ENCODE results near the gene CNTNAP5. TPM values are rescaled to one million over a fixed set of nuclear protein-coding genes. Genes with fewer than 3 reads are reported as not detected.

The CNTNAP5 gene
- total RNA-seq, 4 donors from 2014 or later = not detected

DNA sequence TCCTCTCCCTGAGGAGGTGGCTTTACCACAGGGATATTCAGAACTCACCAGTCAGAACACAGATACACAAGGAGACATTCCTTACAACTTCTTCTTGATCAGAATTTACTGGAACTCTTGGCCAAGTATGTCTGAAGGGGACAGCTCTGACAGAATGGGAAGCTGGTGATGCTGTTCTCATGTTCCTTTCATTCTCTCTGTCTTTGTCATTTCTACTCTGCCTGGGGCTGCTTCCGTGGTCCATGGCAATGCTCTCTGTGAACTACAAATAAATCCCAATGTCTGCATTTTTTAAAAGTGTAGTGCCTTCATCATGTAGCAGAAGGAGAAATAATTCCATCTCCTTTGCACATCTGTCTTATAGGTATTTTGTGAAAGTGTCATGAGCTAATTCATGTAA lies 730.3 kb downstream of the CNTNAP5 start:
- TF ChIP-seq, protein P1, sequence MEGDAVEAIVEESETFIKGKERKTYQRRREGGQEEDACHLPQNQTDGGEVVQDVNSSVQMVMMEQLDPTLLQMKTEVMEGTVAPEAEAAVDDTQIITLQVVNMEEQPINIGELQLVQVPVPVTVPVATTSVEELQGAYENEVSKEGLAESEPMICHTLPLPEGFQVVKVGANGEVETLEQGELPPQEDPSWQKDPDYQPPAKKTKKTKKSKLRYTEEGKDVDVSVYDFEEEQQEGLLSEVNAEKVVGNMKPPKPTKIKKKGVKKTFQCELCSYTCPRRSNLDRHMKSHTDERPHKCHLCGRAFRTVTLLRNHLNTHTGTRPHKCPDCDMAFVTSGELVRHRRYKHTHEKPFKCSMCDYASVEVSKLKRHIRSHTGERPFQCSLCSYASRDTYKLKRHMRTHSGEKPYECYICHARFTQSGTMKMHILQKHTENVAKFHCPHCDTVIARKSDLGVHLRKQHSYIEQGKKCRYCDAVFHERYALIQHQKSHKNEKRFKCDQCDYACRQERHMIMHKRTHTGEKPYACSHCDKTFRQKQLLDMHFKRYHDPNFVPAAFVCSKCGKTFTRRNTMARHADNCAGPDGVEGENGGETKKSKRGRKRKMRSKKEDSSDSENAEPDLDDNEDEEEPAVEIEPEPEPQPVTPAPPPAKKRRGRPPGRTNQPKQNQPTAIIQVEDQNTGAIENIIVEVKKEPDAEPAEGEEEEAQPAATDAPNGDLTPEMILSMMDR (IDR thresholded peaks at IDR 0.05 in 4 of 5, conservative IDR thresholded peaks at IDR 0.05 in 1 of 5) = no peak
- TF ChIP-seq POLR2A (IDR thresholded peaks at IDR 0.05) = no peak
- Histone ChIP-seq H3K4me1 (no peaks in the 10 kb centered on the region), H3K4me3 (no peak overlapping the region), H3K9me3 (no peaks in the 10 kb centered on the region), H3K36me3 (no peaks in the 10 kb centered on the region), H3K27me3 (no peaks in the 10 kb centered on the region), H3K27ac (no peak overlapping the region)
- DNase-seq (no peak), ATAC-seq (no peak)
- intact Hi-C loops (cut with DNase I; ENCODE audit: low total_unique reads) = no loop called here
- in situ Hi-C loops (cut with MboI; ENCODE audit: low sequenced_read_pairs in 4 of 4) = no loop called here

DNA sequence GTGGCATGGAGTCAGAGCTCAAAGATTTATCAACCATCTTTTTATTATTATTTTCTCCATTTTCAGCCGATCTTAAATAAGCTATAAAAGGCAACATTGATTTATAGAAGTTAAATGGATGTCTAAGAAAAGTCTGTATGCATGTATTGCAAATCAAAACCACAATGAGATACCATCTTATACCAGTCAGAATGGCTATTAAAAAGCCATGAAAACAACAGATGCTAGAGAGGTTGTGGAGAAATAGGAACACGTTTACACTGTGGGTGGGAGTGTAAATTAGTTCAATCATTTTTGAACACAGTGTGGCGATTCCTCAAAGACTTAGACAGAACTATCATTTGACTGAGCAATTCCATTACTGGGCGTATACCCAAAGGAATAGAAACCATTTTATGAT lies 731.0 kb downstream of the CNTNAP5 start:
- Histone ChIP-seq H3K27me3 (no peaks in the 10 kb centered on the region), H3K36me3 (no peaks in the 10 kb centered on the region), H3K4me1 (no peaks in the 10 kb centered on the region), H3K9me3 (no peaks in the 10 kb centered on the region), H3K4me3 (no peak overlapping the region), H3K27ac (no peak overlapping the region)
- DNase-seq = no peak
- no peak for ATAC-seq
- intact Hi-C loops (cut with DNase I; ENCODE audit: low total_unique reads) (no loop called here), in situ Hi-C loops (cut with MboI; ENCODE audit: low sequenced_read_pairs in 4 of 4) (no loop called here)
- no peak for TF ChIP-seq POLR2A (IDR thresholded peaks at IDR 0.05)
- TF ChIP-seq, protein P1 (IDR thresholded peaks at IDR 0.05 in 4 of 5, conservative IDR thresholded peaks at IDR 0.05 in 1 of 5) = no peak

DNA sequence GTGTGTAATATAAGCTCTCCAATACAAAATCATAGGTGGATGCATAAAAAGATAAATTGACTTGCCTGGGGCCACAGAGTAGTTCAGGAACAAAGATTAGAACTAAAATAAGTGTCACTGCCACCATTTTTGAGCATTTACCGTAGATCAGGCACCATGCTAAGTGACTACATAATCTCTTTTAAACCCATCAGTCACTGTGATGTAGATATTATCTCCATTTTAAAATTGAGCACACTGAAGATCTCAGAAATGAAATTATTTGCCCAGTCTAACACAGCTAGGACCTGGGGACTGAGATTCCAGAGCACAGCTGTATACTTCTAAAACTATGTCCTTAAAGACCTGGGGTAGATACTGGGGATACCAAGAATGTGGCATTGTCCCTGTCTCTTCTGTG lies 737.3 kb downstream of the CNTNAP5 start:
- ATAC-seq (no peak), DNase-seq (no peak)
- no peaks in the 10 kb centered on the region for H3K36me3 ChIP-seq
- intact Hi-C loops (cut with DNase I; ENCODE audit: low total_unique reads) (no loop called here), in situ Hi-C loops (cut with MboI; ENCODE audit: low sequenced_read_pairs in 4 of 4) (no loop called here)
- TF ChIP-seq, protein P1 (IDR thresholded peaks at IDR 0.05 in 4 of 5, conservative IDR thresholded peaks at IDR 0.05 in 1 of 5) = no peak
- TF ChIP-seq POLR2A (IDR thresholded peaks at IDR 0.05) = no peak
- no peaks in the 10 kb centered on the region for H3K9me3 ChIP-seq
- H3K4me1 ChIP-seq = no peaks in the 10 kb centered on the region
- H3K27ac ChIP-seq = no peak overlapping the region
- no peaks in the 10 kb centered on the region for H3K27me3 ChIP-seq
- H3K4me3 ChIP-seq = no peak overlapping the region

DNA sequence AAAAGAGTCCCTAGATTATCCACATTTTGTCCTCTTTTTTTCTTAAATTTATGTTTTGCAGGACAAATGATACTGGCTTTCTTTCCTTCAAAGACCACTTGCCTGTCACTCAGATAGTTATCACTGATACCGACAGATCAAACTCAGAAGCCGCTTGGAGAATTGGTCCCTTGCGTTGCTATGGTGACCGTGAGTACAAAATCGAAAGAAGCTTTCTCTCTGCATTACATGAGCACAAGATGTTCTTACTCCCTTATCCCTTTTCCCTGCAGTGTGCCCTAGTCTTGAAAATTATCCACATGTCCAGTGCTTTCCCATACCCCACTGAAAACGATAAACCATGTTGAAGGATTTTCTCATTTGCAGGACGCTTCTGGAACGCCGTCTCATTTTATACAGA lies 738.5 kb downstream of the CNTNAP5 start:
- Histone ChIP-seq H3K4me3 (no peak overlapping the region), H3K27me3 (no peaks in the 10 kb centered on the region), H3K27ac (no peak overlapping the region), H3K36me3 (no peaks in the 10 kb centered on the region), H3K4me1 (no peaks in the 10 kb centered on the region), H3K9me3 (no peaks in the 10 kb centered on the region)
- ATAC-seq (no peak), DNase-seq (no peak)
- in situ Hi-C loops (cut with MboI; ENCODE audit: low sequenced_read_pairs in 4 of 4) (no loop called here), intact Hi-C loops (cut with DNase I; ENCODE audit: low total_unique reads) (no loop called here)
- no peak for TF ChIP-seq POLR2A (IDR thresholded peaks at IDR 0.05)

DNA sequence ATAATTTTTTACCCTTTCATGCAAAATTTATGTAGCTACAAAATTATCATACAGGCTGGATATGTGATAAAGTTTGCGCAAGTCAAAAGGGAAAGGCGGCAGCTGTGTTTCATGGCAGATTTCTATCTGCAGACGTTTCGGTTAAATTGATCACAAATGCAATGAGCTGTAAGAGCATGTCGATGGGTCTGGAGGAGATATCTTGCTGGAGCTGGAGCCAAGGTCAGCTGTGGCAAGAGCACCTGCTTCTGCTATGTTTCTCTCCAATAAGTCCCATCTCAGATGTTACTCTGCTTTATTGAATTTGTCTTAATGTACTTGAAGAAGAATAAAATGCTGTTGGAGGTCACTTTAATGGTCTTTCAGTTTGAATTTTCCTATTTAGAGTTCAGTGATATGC lies 749.7 kb downstream of the CNTNAP5 start:
- Histone ChIP-seq H3K27ac (no peak overlapping the region), H3K27me3 (no peaks in the 10 kb centered on the region), H3K4me3 (no peak overlapping the region), H3K9me3 (no peaks in the 10 kb centered on the region), H3K36me3 (no peaks in the 10 kb centered on the region), H3K4me1 (no peaks in the 10 kb centered on the region)
- in situ Hi-C loops (cut with MboI; ENCODE audit: low sequenced_read_pairs in 4 of 4) (no loop called here), intact Hi-C loops (cut with DNase I; ENCODE audit: low total_unique reads) (no loop called here)
- no peak for ATAC-seq
- TF ChIP-seq, protein P1 (IDR thresholded peaks at IDR 0.05 in 4 of 5, conservative IDR thresholded peaks at IDR 0.05 in 1 of 5) = no peak
- TF ChIP-seq POLR2A (IDR thresholded peaks at IDR 0.05) = no peak
- DNase-seq = no peak

Measured in gastrocnemius medialis (tissue), 4 donors.